Measurements from ENCODE around the gene RNF112. TPM values are rescaled to one million over a fixed set of nuclear protein-coding genes. Genes with fewer than 3 reads are reported as not detected.

RNF112 gene, protein sequence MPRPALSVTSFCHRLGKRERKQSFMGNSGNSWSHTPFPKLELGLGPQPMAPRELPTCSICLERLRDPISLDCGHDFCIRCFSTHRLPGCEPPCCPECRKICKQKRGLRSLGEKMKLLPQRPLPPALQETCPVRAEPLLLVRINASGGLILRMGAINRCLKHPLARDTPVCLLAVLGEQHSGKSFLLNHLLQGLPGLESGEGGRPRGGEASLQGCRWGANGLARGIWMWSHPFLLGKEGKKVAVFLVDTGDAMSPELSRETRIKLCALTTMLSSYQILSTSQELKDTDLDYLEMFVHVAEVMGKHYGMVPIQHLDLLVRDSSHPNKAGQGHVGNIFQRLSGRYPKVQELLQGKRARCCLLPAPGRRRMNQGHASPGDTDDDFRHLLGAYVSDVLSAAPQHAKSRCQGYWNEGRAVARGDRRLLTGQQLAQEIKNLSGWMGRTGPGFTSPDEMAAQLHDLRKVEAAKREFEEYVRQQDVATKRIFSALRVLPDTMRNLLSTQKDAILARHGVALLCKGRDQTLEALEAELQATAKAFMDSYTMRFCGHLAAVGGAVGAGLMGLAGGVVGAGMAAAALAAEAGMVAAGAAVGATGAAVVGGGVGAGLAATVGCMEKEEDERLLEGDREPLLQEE
- total RNA-seq (2021) (0.09 and 0.57 TPM in 2 replicates), Bru-seq, nascent RNA (not detected), BruChase-seq, experiment 1, labeled RNA remaining after a 2-hour chase (percentile 24 among the genes with signal in this experiment), BruChase-seq, experiment 2, labeled RNA remaining after a 6-hour chase (percentile 31 among the genes with signal in this experiment)
- long read RNA-seq = 0 reads

DNA sequence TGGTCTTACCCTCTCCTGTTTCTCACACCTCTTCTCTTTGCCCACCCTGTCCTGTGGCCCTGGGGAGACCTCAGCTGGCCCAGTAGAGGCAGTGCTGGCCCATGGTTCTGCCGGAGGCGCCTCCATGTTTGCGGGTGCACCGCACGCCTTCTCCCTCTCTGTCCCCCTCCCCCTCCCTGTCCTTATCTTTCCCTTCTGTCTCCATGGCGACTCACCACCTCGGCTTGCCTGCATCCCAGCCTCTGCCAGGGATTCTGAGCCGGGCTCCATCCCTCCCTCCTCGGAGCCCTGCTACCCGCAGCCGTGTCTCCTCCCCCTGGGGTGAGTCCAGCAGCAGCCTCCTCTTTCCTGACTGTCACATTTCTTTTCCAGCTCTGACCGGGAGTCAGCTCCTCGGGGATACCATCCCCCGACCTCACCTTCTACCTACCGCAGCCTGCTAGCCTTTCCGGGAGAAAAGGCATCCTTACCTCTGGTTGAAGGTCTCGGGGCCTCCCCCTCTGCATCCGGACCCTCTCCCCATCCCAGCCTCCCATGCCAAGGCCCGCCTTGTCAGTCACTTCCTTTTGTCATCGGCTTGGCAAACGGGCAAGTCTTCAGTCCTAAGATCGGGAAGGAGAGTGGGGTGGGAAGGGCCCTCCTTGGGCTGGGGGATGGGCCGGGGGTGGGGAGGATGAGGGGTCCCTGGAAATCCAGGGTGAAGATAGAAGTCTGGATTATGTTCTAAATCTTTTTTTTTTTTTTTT is at the start of gene RNF112:
Gene RNF112 (plus strand): TSS at position 358 of the 746 bp plus-strand sequence. CDS start 177 bp downstream, at position 535.
- ChIA-PET CTCF (no interaction called here), POLR2A (ENCODE audit: low non-redundant PET) (interaction anchor here (0.6 kb wide), 1 partner anchor 27 kb away, joined by 7 read pairs; no protein-coding TSS in a partner anchor)
- DNase-seq (ENCODE audit: low spot score) = no peak
- no TSS peak for BruUV-seq (replicated peaks)
- intact Hi-C loops (cut with micrococcal nuclease; ENCODE audit: unreplicated experiment) = no loop called here
- H3K27me3 ChIP-seq (replicated peaks; ENCODE audit: insufficient read depth, low read depth, low read length, poor library complexity) = no peaks in the 10 kb centered on the region
- no peaks in the 10 kb centered on the region for H3K36me3 ChIP-seq (ENCODE audit: insufficient read depth, low read length, poor library complexity, severe bottlenecking)
- H3K27ac ChIP-seq (ENCODE audit: low read depth, low read length, poor library complexity, severe bottlenecking) = no peak within 1 kb of the TSS
- H3K4me1 ChIP-seq (ENCODE audit: insufficient read depth, low read length, poor library complexity, severe bottlenecking) = no peaks in the 10 kb centered on the region
- no peak within 1 kb of the TSS for H3K4me3 ChIP-seq (ENCODE audit: low read depth, low read length, poor library complexity, severe bottlenecking)
- H3K9me3 ChIP-seq (ENCODE audit: low read depth, low read length, poor library complexity, severe bottlenecking) = no peaks in the 10 kb centered on the region
- no peak for TF ChIP-seq CTCF (conservative IDR thresholded peaks at IDR 0.05; ENCODE audit: low read depth, low read length)
- TF ChIP-seq EZH2 (IDR thresholded peaks at IDR 0.05; ENCODE audit: borderline replicate concordance, low read depth, low read length, poor library complexity, severe bottlenecking) = no peak

DNA sequence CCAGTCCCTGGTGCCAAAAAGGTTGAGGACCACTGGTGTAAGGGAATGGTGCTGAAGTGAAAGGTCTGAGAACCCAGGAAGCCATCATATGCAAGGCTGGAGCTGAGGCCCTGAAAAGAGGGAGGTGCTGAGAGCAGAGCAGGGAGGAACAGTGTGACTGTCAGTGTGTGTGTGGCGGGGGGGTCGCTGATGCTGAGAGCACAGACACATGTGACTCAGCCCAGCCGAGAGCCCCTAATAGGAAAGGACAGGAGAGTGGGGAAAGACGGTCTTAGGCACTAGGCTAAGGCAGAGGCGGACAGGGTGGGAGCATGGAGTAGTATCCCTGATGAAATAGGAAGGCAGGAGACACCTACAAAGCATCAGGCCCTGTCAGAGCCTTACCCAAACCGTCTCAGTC is 49.7 kb upstream of the RNF112 start:
- no peaks in the 10 kb centered on the region for H3K27me3 ChIP-seq (replicated peaks; ENCODE audit: insufficient read depth, low read depth, low read length, poor library complexity)
- TF ChIP-seq CTCF (conservative IDR thresholded peaks at IDR 0.05; ENCODE audit: low read depth, low read length) (no peak), EZH2 (IDR thresholded peaks at IDR 0.05; ENCODE audit: borderline replicate concordance, low read depth, low read length, poor library complexity, severe bottlenecking) (no peak)
- POLR2A ChIA-PET (ENCODE audit: low non-redundant PET) = no interaction called here
- intact Hi-C loops (cut with micrococcal nuclease; ENCODE audit: unreplicated experiment) = loop anchor here (5.0 kb wide), 1 partner anchor 286 kb away; the partner anchor contains the start of gene ALDH3A2
- no peak overlapping the region for H3K27ac ChIP-seq (ENCODE audit: low read depth, low read length, poor library complexity, severe bottlenecking)
- no TSS peak for BruUV-seq (replicated peaks)
- CTCF ChIA-PET = no interaction called here
- H3K4me1 ChIP-seq (ENCODE audit: insufficient read depth, low read length, poor library complexity, severe bottlenecking) = peaks cover 22% of the 10 kb centered on the region
- DNase-seq (ENCODE audit: low spot score) = no peak
- peak overlapping the region; percentile 85 for H3K4me3 ChIP-seq (ENCODE audit: low read depth, low read length, poor library complexity, severe bottlenecking)
- H3K9me3 ChIP-seq (ENCODE audit: low read depth, low read length, poor library complexity, severe bottlenecking) = no peaks in the 10 kb centered on the region
- no peaks in the 10 kb centered on the region for H3K36me3 ChIP-seq (ENCODE audit: insufficient read depth, low read length, poor library complexity, severe bottlenecking)

GRCh38 chr17:19361944-19362276 is 49.1 kb upstream of the RNF112 start:
- H3K36me3 ChIP-seq (ENCODE audit: insufficient read depth, low read length, poor library complexity, severe bottlenecking) = no peaks in the 10 kb centered on the region
- H3K27ac ChIP-seq (ENCODE audit: low read depth, low read length, poor library complexity, severe bottlenecking) = peak overlapping the region; percentile 88
- ChIA-PET CTCF (interaction anchor here (1.8 to 2.0 kb wide), 3 partner anchors 16 to 401 kb away, joined by 18 to 41 read pairs (median 23); partner anchors contain the start of gene MAPK7), POLR2A (ENCODE audit: low non-redundant PET) (no interaction called here)
- TSS peak; percentile 48 for BruUV-seq (replicated peaks)
- H3K4me3 ChIP-seq (ENCODE audit: low read depth, low read length, poor library complexity, severe bottlenecking) = peak overlapping the region; percentile 85
- H3K27me3 ChIP-seq (replicated peaks; ENCODE audit: insufficient read depth, low read depth, low read length, poor library complexity) = no peaks in the 10 kb centered on the region
- peaks cover 22% of the 10 kb centered on the region for H3K4me1 ChIP-seq (ENCODE audit: insufficient read depth, low read length, poor library complexity, severe bottlenecking)
- intact Hi-C loops (cut with micrococcal nuclease; ENCODE audit: unreplicated experiment) = loop anchor here (2.0 to 5.0 kb wide), 2 partner anchors 153 to 285 kb away; partner anchors contain the start of gene ALDH3A2
- no peak for TF ChIP-seq EZH2 (IDR thresholded peaks at IDR 0.05; ENCODE audit: borderline replicate concordance, low read depth, low read length, poor library complexity, severe bottlenecking)
- TF ChIP-seq CTCF (conservative IDR thresholded peaks at IDR 0.05; ENCODE audit: low read depth, low read length) = no peak
- no peaks in the 10 kb centered on the region for H3K9me3 ChIP-seq (ENCODE audit: low read depth, low read length, poor library complexity, severe bottlenecking)
- no peak for DNase-seq (ENCODE audit: low spot score)

Data from A673 (cell line).